ENCODE data around the gene UCHL5.
"Not testable (repeated sequence)": the region's sequence is repeated elsewhere in the genome, so short reads cannot be mapped to it uniquely, and the experiment has no call there.

Gene UCHL5

DNA sequence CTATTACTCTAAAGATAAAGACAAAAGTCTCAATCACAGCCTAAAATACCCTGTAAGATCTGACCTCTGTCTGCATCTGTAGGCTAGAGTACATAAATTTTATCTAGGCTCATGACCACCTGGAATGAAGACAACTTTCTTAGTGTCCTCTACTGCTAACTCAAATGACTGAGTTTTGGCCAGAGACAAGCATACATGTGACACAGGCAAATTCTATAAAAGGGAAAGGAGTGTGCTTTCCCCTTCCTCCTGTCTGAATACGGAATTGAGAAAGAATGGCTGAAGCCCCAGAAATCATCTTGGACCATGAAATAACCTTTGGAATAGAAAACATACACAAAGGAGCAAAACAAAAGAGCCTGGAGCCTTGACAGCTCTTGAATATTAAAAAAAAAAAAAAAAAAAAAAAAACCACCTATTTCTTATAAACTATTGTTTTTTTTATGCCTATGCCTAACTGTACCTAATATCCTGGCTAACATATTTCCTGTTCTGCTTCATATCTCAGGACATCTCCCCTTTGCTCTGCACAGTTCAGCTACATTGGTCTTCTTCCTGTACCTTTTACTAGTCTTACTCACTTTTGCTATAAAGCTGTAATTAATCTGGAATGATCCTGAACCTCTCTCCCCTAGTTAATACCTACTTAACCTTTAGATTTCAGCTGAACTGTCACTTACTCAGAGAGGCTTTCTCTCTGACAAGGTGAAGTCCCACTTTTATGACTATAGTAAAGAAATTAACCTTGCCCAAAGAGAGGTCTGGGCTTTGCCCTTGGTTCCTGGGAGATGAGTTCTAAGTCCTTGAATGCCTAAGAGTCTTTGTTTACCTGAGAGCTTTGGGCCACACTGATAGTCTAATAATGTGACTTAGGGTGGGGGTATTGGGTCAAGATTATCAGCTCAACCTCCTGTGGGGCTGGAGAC lies 16.1 kb downstream of the UCHL5 start:
- no peak for DNase-seq (ENCODE audit: insufficient read length, low spot score)
- TF ChIP-seq, protein P1, sequence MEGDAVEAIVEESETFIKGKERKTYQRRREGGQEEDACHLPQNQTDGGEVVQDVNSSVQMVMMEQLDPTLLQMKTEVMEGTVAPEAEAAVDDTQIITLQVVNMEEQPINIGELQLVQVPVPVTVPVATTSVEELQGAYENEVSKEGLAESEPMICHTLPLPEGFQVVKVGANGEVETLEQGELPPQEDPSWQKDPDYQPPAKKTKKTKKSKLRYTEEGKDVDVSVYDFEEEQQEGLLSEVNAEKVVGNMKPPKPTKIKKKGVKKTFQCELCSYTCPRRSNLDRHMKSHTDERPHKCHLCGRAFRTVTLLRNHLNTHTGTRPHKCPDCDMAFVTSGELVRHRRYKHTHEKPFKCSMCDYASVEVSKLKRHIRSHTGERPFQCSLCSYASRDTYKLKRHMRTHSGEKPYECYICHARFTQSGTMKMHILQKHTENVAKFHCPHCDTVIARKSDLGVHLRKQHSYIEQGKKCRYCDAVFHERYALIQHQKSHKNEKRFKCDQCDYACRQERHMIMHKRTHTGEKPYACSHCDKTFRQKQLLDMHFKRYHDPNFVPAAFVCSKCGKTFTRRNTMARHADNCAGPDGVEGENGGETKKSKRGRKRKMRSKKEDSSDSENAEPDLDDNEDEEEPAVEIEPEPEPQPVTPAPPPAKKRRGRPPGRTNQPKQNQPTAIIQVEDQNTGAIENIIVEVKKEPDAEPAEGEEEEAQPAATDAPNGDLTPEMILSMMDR (IDR thresholded peaks at IDR 0.05; ENCODE audit: insufficient read depth, missing control alignments), result no peak
- FAIRE-seq, result peak; percentile 93

DNA sequence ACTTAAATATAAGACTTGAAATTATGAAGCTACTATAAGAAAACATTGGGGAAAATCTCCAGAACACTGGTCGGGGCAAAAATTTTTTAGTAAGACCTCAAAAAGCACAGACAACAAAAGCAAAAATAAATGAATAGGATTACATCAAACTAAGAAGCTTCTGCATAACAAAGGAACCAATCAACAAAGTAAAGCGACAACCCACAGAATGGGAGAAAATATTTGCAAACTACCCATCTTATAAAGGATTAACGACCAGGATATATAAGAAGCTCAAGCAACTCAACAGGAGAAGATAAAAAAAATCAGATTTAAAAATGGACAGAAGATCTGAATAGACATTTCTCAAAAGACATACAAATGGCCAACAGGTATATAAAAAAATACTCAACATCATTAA lies 19.1 kb downstream of the UCHL5 start:
- TF ChIP-seq, protein P1 (IDR thresholded peaks at IDR 0.05; ENCODE audit: insufficient read depth, missing control alignments), result no peak
- FAIRE-seq (no peak), DNase-seq (ENCODE audit: insufficient read length, low spot score) (no peak)

- DNase-seq (ENCODE audit: insufficient read length, low spot score) (no peak), FAIRE-seq (peak; percentile 61)
- TF ChIP-seq, protein P1 (IDR thresholded peaks at IDR 0.05; ENCODE audit: insufficient read depth, missing control alignments), result no peak
Measured at GRCh38 chr1:193036337-193037047, 22.7 kb downstream of the UCHL5 start.

DNA sequence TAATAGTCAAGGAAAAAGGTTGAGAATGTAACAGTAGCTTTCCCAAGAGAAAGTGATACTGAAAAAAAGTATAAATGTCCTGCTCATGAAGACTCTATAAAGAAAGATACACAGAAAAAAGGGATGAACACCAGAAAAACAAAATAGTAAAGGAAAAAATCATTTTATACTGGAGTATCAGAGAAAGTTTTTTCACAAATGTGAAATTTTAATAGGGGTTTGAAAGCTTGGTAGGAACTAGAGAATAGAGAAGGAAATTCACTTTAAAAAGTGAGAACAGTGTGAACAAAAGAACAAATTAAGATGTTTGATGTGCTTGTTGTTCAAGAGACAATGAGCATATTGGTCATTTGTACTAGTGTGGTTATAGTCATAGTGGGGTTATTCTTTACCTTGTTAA lies 25.6 kb downstream of the UCHL5 start:
- FAIRE-seq, result no peak
- TF ChIP-seq, protein P1 (IDR thresholded peaks at IDR 0.05; ENCODE audit: insufficient read depth, missing control alignments), result no peak

DNA sequence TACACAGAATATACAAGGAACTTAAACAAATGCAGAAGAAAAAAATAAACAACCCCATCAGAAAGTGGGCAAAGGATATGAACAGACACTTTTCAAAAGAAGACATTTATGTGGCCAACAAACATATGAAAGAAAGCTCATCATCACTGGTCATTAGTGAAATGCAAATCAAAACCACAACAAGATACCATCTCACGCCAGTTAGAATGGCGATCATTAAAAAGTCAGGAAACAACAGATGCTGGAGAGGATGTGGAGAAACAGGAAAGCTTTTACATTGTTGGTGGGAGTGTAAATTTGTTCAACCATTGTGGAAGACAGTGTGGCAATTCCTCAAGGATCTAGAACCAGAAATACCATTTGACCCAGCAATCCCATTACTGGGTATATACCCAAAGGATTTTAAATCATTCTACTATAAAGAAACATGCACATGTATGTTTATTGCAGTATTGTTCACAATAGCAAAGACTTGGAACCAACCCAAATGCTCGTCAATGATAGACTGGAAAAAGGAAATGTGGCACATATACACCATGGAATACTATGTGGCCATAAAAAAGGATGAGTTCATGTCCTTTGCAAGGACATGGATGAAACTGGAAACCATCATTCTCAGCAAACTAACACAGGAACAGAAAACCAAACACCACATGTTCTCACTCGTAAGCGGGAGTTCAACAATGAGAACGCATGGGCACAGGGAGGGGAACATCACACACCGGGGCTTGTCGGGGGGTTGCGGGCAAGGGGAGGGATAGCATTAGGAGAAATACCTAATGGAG lies 26.3 kb downstream of the UCHL5 start:
- DNase-seq (ENCODE audit: insufficient read length, low spot score); FAIRE-seq: not testable (repeated sequence)

More for the DNA sequence above, 25.6 kb downstream of the UCHL5 start:
- no peak for DNase-seq (ENCODE audit: insufficient read length, low spot score)

GRCh38 chr1:193031431-193031830 lies 27.7 kb downstream of the UCHL5 start:
- TF ChIP-seq, protein P1 (IDR thresholded peaks at IDR 0.05; ENCODE audit: insufficient read depth, missing control alignments), result peak; percentile 35
- DNase-seq (ENCODE audit: insufficient read length, low spot score), result no peak
- no peak for FAIRE-seq

- FAIRE-seq, result peak; percentile 97
- DNase-seq (ENCODE audit: insufficient read length, low spot score), result no peak
- TF ChIP-seq, protein P1 (IDR thresholded peaks at IDR 0.05; ENCODE audit: insufficient read depth, missing control alignments), result no peak
Measured at GRCh38 chr1:193030280-193030679, 28.9 kb downstream of the UCHL5 start.

Measured in D721Med (cell line).